ENCODE results near the gene KCNC3. TPM values are rescaled to one million over a fixed set of nuclear protein-coding genes. Genes with fewer than 3 reads are reported as not detected.

KCNC3 gene
- total RNA-seq, 1 donor from 2014 or later, result 24.0 TPM

DNA sequence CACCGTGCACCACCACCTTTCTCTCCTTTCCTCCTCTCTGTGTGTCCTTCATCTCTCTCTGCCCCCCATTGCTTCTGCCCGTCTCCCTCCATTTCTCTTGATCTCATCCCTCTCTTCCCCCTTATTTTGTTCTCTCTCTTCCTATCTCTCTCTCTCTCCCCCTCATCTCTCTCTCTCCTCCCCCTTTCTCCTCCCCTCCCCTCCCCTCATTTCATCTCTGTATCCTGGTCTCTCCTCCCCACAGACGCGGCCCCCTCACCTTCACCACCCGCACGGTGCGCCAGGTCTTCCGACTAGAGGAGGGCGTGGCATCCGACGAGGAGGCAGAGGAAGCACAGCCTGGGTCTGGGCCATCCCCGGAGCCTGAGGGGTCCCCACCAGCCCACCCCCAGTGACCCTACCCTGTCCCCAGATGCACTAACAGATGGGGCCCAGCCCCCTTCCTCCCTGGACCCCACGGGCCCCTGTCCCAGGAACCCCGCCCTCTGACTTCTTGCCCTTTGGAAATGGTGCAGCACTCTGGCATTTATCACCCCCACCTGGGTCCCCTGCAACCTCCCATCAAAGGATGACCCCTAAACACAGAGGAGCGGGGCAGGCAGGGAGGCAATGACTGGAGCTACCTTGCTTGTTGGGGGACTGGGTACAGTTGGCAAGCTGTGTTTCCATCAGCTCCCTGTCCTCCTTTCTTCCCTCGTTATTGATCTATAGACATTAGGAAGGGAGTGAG, 19.6 kb downstream of the KCNC3 start:
- Mint-ChIP-seq H3K36me3 (ENCODE audit: low read depth) (no peaks in the 10 kb centered on the region), H3K27me3 (ENCODE audit: insufficient read depth) (peaks cover 48% of the 10 kb centered on the region), H3K4me1 (ENCODE audit: low read depth) (no peaks in the 10 kb centered on the region), H3K9me3 (no peaks in the 10 kb centered on the region), H3K4me3 (no peak overlapping the region), H3K27ac (no peak overlapping the region)
- DNase-seq (ENCODE audit: low spot score), result no peak
- intact Hi-C loops (cut with micrococcal nuclease), result no loop called here

DNA sequence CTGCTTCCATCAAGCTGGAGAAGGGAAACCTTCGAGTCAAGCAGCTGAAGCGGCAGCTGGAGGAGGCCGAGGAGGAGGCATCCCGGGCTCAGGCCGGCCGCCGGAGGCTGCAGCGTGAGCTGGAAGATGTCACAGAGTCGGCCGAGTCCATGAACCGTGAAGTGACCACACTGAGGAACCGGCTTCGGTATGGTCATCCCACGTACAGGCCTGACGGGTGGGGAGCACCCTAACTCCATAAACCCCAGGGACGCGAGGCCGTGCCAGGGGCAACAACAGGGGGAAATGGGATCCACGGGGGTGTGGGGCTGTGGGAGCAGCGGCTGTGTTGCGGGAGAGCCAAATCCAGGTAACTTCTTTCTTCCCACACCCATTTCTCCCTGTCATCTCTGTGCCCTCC, 20.2 kb downstream of the KCNC3 start:
- Mint-ChIP-seq H3K27ac (no peak overlapping the region), H3K4me1 (ENCODE audit: low read depth) (no peaks in the 10 kb centered on the region)

DNA sequence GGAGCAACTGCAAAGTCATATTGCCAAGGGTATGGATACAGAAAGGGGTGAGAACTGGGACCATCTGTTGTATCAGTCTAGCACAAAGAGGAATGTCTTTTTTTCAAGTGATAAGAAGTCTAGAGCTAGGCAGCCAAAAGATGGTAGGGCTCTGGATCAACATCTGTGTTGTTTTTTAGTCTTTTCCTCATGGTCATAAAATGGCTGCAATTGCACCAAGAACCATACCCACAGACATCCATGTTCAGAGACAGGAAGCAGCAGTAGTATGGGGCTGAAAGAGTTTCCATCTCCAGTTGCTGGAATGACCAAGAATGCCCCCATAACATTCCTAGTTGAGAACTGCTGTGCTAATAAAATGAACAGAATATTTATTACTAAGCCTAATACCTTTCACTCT, 25.6 kb downstream of the KCNC3 start:
- DNase-seq (ENCODE audit: low spot score), result no peak
- Mint-ChIP-seq H3K4me3 (no peak overlapping the region), H3K36me3 (ENCODE audit: low read depth) (no peaks in the 10 kb centered on the region), H3K27me3 (ENCODE audit: insufficient read depth) (peaks cover 12% of the 10 kb centered on the region), H3K4me1 (ENCODE audit: low read depth) (peaks cover 16% of the 10 kb centered on the region), H3K27ac (no peak overlapping the region), H3K9me3 (no peaks in the 10 kb centered on the region)
- intact Hi-C loops (cut with micrococcal nuclease), result no loop called here

More for the DNA sequence above, 20.2 kb downstream of the KCNC3 start:
- intact Hi-C loops (cut with micrococcal nuclease), result no loop called here
- H3K9me3 Mint-ChIP-seq, result no peaks in the 10 kb centered on the region
- DNase-seq (ENCODE audit: low spot score), result no peak
- peaks cover 45% of the 10 kb centered on the region for H3K27me3 Mint-ChIP-seq (ENCODE audit: insufficient read depth)
- no peak overlapping the region for H3K4me3 Mint-ChIP-seq
- H3K36me3 Mint-ChIP-seq (ENCODE audit: low read depth), result no peaks in the 10 kb centered on the region

DNA sequence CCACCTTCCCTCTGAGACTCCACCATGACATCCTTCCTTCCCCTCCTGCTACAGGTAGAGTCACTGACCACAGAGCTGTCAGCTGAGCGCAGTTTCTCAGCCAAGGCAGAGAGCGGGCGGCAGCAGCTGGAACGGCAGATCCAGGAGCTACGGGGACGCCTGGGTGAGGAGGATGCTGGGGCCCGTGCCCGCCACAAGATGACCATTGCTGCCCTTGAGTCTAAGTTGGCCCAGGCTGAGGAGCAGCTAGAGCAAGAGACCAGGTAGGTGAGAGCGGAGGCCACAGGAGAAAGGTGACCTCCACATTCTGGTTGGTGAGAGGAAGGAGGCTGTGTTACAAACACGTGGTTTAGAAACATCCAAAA, 27.6 kb downstream of the KCNC3 start:
- Mint-ChIP-seq H3K4me3 (no peak overlapping the region), H3K27me3 (ENCODE audit: insufficient read depth) (peaks cover 4% of the 10 kb centered on the region), H3K27ac (no peak overlapping the region), H3K4me1 (ENCODE audit: low read depth) (peaks cover 16% of the 10 kb centered on the region), H3K9me3 (no peaks in the 10 kb centered on the region), H3K36me3 (ENCODE audit: low read depth) (no peaks in the 10 kb centered on the region)
- intact Hi-C loops (cut with micrococcal nuclease), result loop anchor here (2.0 kb wide), 1 partner anchor 15 kb away; no protein-coding TSS in a partner anchor
- DNase-seq (ENCODE audit: low spot score), result no peak

DNA sequence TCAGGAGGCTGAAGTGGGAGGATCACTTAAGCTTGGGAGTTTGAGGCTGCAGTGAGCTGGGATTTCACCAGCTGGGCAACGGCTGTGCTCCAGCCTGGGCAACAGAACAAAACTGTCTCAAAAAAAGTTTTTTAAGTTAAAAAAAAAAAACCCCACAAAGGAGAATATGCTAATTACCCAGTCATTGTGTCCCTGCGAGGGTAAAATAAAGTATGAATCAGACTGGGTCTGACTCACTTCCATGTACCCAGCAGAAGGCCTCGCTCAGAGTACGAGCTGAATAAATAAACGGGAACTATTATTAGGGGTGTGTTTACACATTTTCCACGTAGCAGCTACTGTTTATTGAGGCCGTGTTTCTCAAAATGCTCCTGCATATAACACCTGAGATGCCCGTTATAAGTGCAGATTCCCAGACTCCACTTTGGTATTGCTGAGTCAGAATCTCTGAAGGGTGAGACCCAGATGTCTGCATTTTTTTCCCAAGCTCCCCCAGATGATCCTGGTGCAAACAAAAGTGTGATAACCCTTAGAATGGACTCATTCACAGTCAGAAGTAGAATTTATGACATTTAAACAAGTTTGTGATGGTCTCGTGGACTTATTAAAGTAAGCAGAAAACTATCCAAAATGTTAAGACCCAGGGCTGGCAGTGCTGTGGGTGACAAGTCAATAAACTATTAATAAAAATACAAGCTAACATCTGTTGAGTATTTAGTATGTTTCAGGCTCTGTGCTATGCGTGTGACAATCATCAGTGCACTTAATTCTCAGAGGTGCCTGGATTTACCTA, 28.2 kb downstream of the KCNC3 start:
- intact Hi-C loops (cut with micrococcal nuclease), result loop anchor here (2.0 kb wide), 1 partner anchor 16 kb away; no protein-coding TSS in a partner anchor
- no peaks in the 10 kb centered on the region for H3K36me3 Mint-ChIP-seq (ENCODE audit: low read depth)
- no peaks in the 10 kb centered on the region for H3K9me3 Mint-ChIP-seq
- H3K27me3 Mint-ChIP-seq (ENCODE audit: insufficient read depth), result peaks cover 2% of the 10 kb centered on the region
- H3K27ac Mint-ChIP-seq, result no peak overlapping the region
- H3K4me3 Mint-ChIP-seq, result no peak overlapping the region
- peaks cover 16% of the 10 kb centered on the region for H3K4me1 Mint-ChIP-seq (ENCODE audit: low read depth)
- no peak for DNase-seq (ENCODE audit: low spot score)

DNA sequence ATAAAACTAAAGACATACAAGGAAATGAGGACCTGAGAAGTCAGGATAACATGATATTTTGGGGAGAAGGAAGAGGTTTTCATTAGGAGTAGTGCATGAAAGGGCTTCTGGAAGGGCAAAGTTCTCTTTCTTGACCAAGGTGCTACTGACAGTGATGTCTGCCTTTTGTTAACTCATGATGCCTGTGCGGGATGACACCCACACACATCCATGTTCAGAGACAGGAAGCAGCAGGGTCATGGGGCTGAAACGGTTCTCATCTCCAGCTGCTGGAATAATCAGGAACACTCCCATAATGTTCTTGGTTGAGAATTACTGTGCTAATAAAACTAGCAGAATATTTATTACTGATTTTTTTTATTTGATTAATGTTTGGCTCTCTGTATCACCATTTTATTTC, 29.1 kb downstream of the KCNC3 start:
- Mint-ChIP-seq H3K27ac (no peak overlapping the region), H3K36me3 (ENCODE audit: low read depth) (no peaks in the 10 kb centered on the region), H3K4me1 (ENCODE audit: low read depth) (peaks cover 16% of the 10 kb centered on the region), H3K9me3 (no peaks in the 10 kb centered on the region), H3K27me3 (ENCODE audit: insufficient read depth) (peaks cover 2% of the 10 kb centered on the region), H3K4me3 (no peak overlapping the region)
- DNase-seq (ENCODE audit: low spot score), result no peak
- intact Hi-C loops (cut with micrococcal nuclease), result loop anchor here (2.0 kb wide), 1 partner anchor 17 kb away; no protein-coding TSS in a partner anchor

DNA sequence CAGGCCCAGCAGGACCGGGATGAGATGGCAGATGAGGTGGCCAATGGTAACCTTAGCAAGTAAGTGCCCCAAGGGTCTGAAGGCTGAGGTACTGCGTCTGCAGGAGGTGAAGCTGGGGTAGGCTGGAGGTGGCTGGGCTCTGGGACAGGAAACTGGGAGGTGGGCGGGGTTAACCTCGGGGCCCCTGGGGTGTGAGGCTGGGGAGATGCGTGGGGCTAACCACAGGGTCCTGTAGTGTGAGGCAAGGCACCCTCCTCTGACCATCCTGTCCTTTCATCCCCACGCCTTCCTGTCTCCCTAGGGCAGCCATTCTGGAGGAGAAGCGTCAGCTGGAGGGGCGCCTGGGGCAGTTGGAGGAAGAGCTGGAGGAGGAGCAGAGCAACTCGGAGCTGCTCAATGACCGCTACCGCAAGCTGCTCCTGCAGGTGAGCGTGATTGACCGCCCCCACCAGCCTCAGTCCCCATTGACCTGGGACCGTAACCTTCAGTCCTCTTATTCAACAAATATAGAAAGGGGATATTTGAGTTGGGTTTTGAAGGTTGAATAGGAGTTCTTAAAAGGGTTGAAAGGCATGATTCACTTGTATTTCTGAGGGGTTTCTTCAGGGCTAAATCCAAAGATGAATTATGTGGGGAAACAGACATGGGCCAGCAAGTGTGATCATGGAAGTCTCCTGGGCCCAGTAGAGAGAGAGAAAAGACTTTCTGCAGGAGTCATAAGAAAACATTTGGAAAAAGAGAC, 35.7 kb downstream of the KCNC3 start:
- Mint-ChIP-seq H3K4me1 (ENCODE audit: low read depth) (no peaks in the 10 kb centered on the region), H3K27ac (no peak overlapping the region), H3K36me3 (ENCODE audit: low read depth) (no peaks in the 10 kb centered on the region), H3K4me3 (no peak overlapping the region), H3K9me3 (peaks cover 2% of the 10 kb centered on the region), H3K27me3 (ENCODE audit: insufficient read depth) (peaks cover 2% of the 10 kb centered on the region)
- intact Hi-C loops (cut with micrococcal nuclease), result no loop called here
- DNase-seq (ENCODE audit: low spot score), result no peak

DNA sequence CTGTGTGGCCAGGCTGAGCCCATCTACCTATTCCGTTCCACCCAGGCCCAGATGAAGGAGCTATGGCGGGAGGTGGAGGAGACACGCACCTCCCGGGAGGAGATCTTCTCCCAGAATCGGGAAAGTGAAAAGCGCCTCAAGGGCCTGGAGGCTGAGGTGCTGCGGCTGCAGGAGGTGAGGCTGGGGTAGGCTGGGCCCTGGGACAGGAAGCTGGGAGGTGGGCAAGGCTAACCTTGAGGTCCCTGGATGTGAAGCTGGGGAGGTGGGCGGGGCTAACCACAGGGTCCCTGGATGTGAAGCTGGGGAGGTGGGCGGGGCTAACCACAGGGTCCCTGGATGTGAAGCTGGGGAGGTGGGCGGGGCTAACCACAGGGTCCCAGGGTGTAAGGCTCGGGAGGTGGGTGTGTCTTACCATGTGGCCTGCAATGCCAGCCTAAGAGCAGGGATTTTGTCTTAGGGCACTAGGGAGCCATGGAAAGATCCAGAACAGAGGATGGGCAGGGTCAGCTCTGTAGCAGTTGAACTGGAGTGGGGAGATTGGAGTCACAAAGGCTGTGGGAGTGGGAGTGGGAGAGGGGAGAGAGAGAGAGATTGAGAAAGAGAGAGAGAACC, 36.9 kb downstream of the KCNC3 start:
- Mint-ChIP-seq H3K27ac (no peak overlapping the region), H3K27me3 (ENCODE audit: insufficient read depth) (peaks cover 2% of the 10 kb centered on the region), H3K4me1 (ENCODE audit: low read depth) (no peaks in the 10 kb centered on the region), H3K9me3 (peaks cover 13% of the 10 kb centered on the region), H3K4me3 (no peak overlapping the region), H3K36me3 (ENCODE audit: low read depth) (no peaks in the 10 kb centered on the region)
- no peak for DNase-seq (ENCODE audit: low spot score)
- intact Hi-C loops (cut with micrococcal nuclease), result no loop called here

DNA sequence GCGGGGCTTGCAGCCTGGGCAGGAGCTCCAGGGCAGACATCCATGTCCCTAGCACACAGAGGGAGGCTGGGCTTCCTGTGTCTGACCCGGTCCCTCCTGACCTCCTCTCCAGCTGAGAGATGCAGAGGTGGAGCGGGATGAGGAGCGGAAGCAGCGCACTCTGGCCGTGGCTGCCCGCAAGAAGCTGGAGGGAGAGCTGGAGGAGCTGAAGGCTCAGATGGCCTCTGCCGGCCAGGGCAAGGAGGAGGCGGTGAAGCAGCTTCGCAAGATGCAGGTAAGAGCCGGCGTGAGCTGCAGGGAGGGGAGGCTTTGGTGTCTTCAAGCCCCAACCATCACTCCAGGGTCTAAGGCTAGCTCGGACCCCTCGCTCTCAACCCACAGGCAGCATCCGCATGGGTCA, 38.4 kb downstream of the KCNC3 start:
- H3K36me3 Mint-ChIP-seq (ENCODE audit: low read depth), result no peaks in the 10 kb centered on the region
- H3K4me3 Mint-ChIP-seq, result no peak overlapping the region
- peaks cover 2% of the 10 kb centered on the region for H3K27me3 Mint-ChIP-seq (ENCODE audit: insufficient read depth)
- intact Hi-C loops (cut with micrococcal nuclease), result no loop called here
- DNase-seq (ENCODE audit: low spot score), result no peak
- H3K27ac Mint-ChIP-seq, result no peak overlapping the region
- H3K4me1 Mint-ChIP-seq (ENCODE audit: low read depth), result no peaks in the 10 kb centered on the region
- H3K9me3 Mint-ChIP-seq, result peaks cover 18% of the 10 kb centered on the region

DNA sequence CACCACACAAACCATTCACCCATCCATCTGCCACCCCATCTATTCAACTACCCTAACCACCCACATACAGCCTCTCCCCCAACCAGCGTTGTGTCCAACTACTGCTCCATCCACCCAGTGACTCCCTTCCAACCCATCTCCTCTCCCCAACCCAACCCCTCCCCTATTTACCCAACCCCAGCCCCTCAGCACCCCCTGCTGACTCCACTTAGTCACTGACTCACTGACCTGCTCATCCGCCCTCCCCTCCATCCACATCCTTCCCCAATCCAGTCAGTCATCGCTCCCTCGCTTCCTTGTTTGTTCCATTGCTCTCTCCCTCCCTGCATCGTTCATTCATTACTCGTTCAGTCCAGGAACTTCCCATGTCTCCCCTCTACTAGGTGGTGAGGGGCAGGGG, 39.2 kb downstream of the KCNC3 start:
- no peak overlapping the region for H3K4me3 Mint-ChIP-seq
- peaks cover 20% of the 10 kb centered on the region for H3K9me3 Mint-ChIP-seq
- intact Hi-C loops (cut with micrococcal nuclease), result no loop called here
- peaks cover 2% of the 10 kb centered on the region for H3K27me3 Mint-ChIP-seq (ENCODE audit: insufficient read depth)
- no peak for DNase-seq (ENCODE audit: low spot score)
- H3K27ac Mint-ChIP-seq, result no peak overlapping the region
- no peaks in the 10 kb centered on the region for H3K4me1 Mint-ChIP-seq (ENCODE audit: low read depth)
- no peaks in the 10 kb centered on the region for H3K36me3 Mint-ChIP-seq (ENCODE audit: low read depth)

DNA sequence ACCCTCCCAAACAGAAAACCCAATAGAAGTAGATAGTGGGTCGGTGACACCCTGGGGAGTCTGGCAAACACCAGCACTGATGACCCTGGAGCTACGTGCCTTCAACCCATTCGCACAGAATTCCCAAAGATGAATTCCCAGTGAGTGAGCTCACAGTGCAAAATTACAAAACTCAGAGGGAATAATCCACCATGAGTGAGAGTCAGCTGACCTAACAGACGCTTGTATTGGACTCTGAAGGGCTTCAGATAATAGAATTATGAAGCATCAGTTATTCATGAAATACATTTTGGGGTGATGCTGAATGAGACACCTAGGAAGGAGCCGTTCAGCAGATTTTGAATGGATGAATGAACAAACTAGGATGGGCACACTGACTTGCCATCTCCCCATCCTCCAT, 40.2 kb downstream of the KCNC3 start:
- intact Hi-C loops (cut with micrococcal nuclease), result no loop called here
- H3K9me3 Mint-ChIP-seq, result peaks cover 20% of the 10 kb centered on the region
- peaks cover 2% of the 10 kb centered on the region for H3K27me3 Mint-ChIP-seq (ENCODE audit: insufficient read depth)
- no peaks in the 10 kb centered on the region for H3K4me1 Mint-ChIP-seq (ENCODE audit: low read depth)
- no peaks in the 10 kb centered on the region for H3K36me3 Mint-ChIP-seq (ENCODE audit: low read depth)
- no peak for DNase-seq (ENCODE audit: low spot score)
- no peak overlapping the region for H3K4me3 Mint-ChIP-seq
- H3K27ac Mint-ChIP-seq, result no peak overlapping the region

DNA sequence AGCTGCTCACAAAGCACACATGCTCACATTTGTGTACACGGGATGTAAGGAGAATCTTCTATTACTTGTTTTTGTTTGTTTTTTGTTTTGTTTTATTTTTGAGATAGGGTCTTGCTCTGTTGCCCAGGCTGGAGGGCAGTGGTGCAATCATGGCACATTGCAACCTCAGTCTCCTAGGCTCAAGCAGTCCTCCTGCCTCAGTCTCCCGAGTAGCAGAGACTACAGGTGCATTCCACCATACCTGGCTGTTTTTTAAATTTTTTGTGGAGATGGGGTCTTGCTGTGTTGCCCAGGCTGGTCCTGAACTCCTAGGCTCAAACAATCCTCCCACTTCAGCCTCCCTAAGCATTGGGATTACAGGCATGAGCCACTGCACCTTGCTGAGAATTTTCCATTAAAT, 41.8 kb downstream of the KCNC3 start:
- Mint-ChIP-seq H3K4me3 (no peak overlapping the region), H3K9me3 (peaks cover 20% of the 10 kb centered on the region), H3K27ac (no peak overlapping the region), H3K36me3 (ENCODE audit: low read depth) (no peaks in the 10 kb centered on the region), H3K27me3 (ENCODE audit: insufficient read depth) (peaks cover 2% of the 10 kb centered on the region), H3K4me1 (ENCODE audit: low read depth) (no peaks in the 10 kb centered on the region)
- intact Hi-C loops (cut with micrococcal nuclease), result no loop called here
- no peak for DNase-seq (ENCODE audit: low spot score)

Data from activated T-helper 1 cell treated with anti-CD3 and anti-CD28 coated beads, Interleukin-12 subunit alpha, Interleukin-12 subunit beta, Interleukin-2, Interleukin-4 antibody, amounts not matched to agents 30 ng/mL and 10 ng/mL and 1 ng/mL, durations not matched to agents 14 hours and 24 hours and 36 hours (primary cell).